Activated CD8-positive, alpha-beta memory T cell treated with anti-CD3 and anti-CD28 coated beads, Interleukin-2, amount 10 ng/mL, durations not matched to agents 7 days and 5 days (primary cell): Measurements from ENCODE around the gene PHLDB2. TPM values are rescaled to one million over a fixed set of nuclear protein-coding genes. Genes with fewer than 3 reads are reported as not detected.

Source experiments
- ATAC-seq: fragments of 150-1000 bp; cut with Tn5 transposase; one replicate; pipeline ENCODE4 v1.10.0; 2021; ENCODE audit warnings: moderate library complexity
- CTCF ChIA-PET: fragments of 350-600 bp; sonication (Branson Sonifier 250); formaldehyde crosslinking; loops from one replicate; lab custom pipeline; 2021; ENCODE audit warnings: antibody characterized with exemption; lab: Charles Lee
- DNase-seq: peaks from one replicate; pipeline ENCODE4 v3.0.0-alpha.2; 2020
- H3K27ac Mint-ChIP-seq: one replicate; pipeline ENCODE4 v1.8.0; 2021; ENCODE audit warnings: mild to moderate bottlenecking, mixed read lengths
- H3K27me3 Mint-ChIP-seq: one replicate; pipeline ENCODE4 v1.8.0; 2021; ENCODE audit warnings: mixed read lengths
- H3K36me3 Mint-ChIP-seq: one replicate; pipeline ENCODE4 v1.8.0; 2021; ENCODE audit warnings: mild to moderate bottlenecking, mixed read lengths
- H3K4me1 Mint-ChIP-seq: one replicate; pipeline ENCODE4 v1.8.0; 2021; ENCODE audit warnings: mixed read lengths
- H3K4me3 Mint-ChIP-seq: one replicate; pipeline ENCODE4 v1.8.0; 2021; ENCODE audit warnings: mild to moderate bottlenecking, moderate library complexity, mixed read lengths
- H3K9me3 Mint-ChIP-seq: one replicate; pipeline ENCODE4 v1.8.0; 2022; ENCODE audit warnings: low read depth, mixed read lengths
- total RNA-seq, 2 experiments: library from RNA; stranded (reverse); gene quantifications; one replicate each; pipeline ENCODE4 v1.2.3, GENCODE V29; 2021

The PHLDB2 gene
- total RNA-seq, 2 experiments from 2014 or later, result 4.4 to 4.8 TPM

- H3K4me1 Mint-ChIP-seq, result peaks cover 16% of the 10 kb centered on the region
- no peaks in the 10 kb centered on the region for H3K27me3 Mint-ChIP-seq
- no peaks in the 10 kb centered on the region for H3K9me3 Mint-ChIP-seq
- ATAC-seq, result no peak
- no peak overlapping the region for H3K4me3 Mint-ChIP-seq
- no peak for DNase-seq
- CTCF ChIA-PET, result no interaction called here
- H3K36me3 Mint-ChIP-seq, result no peaks in the 10 kb centered on the region
- no peak overlapping the region for H3K27ac Mint-ChIP-seq
Observed at GRCh38 chr3:111828530-111828929, 30.5 kb upstream of the PHLDB2 start.

DNA sequence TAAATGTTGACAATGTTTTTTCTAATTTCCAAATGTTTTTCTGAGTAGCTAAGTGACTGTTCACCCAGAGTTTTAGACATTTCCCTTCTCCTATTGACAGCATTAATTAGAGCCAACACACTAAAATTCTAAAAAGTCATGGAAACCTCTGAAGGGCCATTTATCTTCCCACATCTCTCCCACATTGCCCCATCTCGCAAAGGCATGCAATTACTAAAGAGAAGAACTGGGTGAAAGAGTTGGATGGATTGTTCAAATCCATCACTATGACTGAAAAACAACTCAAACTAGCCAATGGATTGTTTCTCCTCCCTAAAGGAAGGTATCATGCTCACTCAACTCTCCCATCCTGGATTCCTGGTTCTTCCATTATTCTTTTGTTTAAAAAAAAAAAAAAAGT lies 30.0 kb upstream of the PHLDB2 start:
- CTCF ChIA-PET, result no interaction called here
- H3K4me3 Mint-ChIP-seq, result no peak overlapping the region
- peaks cover 16% of the 10 kb centered on the region for H3K4me1 Mint-ChIP-seq
- no peaks in the 10 kb centered on the region for H3K27me3 Mint-ChIP-seq
- no peak overlapping the region for H3K27ac Mint-ChIP-seq
- no peak for DNase-seq
- ATAC-seq, result no peak
- no peaks in the 10 kb centered on the region for H3K36me3 Mint-ChIP-seq
- no peaks in the 10 kb centered on the region for H3K9me3 Mint-ChIP-seq

GRCh38 chr3:111831840-111832239 lies 27.2 kb upstream of the PHLDB2 start:
- CTCF ChIA-PET, result no interaction called here
- H3K27me3 Mint-ChIP-seq, result no peaks in the 10 kb centered on the region
- H3K36me3 Mint-ChIP-seq, result no peaks in the 10 kb centered on the region
- peak overlapping the region; percentile 79 for H3K27ac Mint-ChIP-seq
- H3K9me3 Mint-ChIP-seq, result no peaks in the 10 kb centered on the region
- H3K4me3 Mint-ChIP-seq, result peak overlapping the region; percentile 46
- ATAC-seq, result peak; percentile 82
- H3K4me1 Mint-ChIP-seq, result peaks cover 11% of the 10 kb centered on the region
- DNase-seq, result peak; percentile 73

DNA sequence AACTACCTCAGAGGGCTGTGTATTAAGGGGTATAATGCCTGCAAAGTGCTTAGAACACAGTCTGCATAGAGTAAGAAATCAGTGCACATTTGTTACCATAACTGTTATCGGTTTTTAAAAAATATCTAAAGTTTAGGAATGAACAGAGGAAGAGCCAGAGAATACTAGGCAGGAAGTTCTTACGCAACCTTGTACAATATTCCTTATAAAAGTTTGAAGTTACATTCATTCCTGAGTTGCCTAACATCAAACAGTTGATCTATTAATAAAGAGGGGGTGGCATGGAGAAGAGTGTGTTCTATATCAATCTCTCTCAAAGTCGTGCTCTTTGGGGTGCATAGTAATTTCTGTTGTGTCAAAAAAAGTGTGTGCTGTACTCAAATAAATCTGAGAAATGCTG lies 22.0 kb upstream of the PHLDB2 start:
- CTCF ChIA-PET, result no interaction called here
- H3K27ac Mint-ChIP-seq, result no peak overlapping the region
- ATAC-seq (no peak), DNase-seq (no peak)
- H3K27me3 Mint-ChIP-seq, result no peaks in the 10 kb centered on the region
- H3K4me1 Mint-ChIP-seq, result peaks cover 3% of the 10 kb centered on the region
- H3K4me3 Mint-ChIP-seq, result no peak overlapping the region
- no peaks in the 10 kb centered on the region for H3K9me3 Mint-ChIP-seq
- no peaks in the 10 kb centered on the region for H3K36me3 Mint-ChIP-seq

- H3K27me3 Mint-ChIP-seq, result no peaks in the 10 kb centered on the region
- DNase-seq (no peak), ATAC-seq (no peak)
- no peaks in the 10 kb centered on the region for H3K36me3 Mint-ChIP-seq
- no peak overlapping the region for H3K27ac Mint-ChIP-seq
- no peak overlapping the region for H3K4me3 Mint-ChIP-seq
- no peaks in the 10 kb centered on the region for H3K4me1 Mint-ChIP-seq
- CTCF ChIA-PET, result no interaction called here
- H3K9me3 Mint-ChIP-seq, result no peaks in the 10 kb centered on the region
Observed at GRCh38 chr3:111838133-111838532, 20.9 kb upstream of the PHLDB2 start.

DNA sequence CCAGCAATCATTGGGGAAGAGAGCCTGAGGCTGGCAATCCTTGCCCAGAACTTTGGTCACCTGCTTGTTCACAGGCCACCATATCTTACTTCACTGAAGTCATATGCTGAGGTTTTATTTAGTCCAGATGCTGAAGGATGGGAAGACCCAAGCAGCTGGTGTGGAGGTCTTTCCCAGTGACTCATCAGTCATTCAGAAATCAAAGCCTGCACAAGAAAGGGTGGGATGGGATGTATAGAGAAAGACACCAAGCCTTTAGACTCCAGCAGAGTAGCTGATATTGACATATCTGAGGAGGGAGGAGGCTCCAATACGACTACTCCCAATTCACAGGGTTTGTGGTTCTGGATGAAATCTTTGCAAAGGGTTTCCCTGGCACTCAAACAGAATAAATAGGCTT lies 13.0 kb upstream of the PHLDB2 start:
- H3K27me3 Mint-ChIP-seq, result peaks cover 8% of the 10 kb centered on the region
- CTCF ChIA-PET, result no interaction called here
- H3K27ac Mint-ChIP-seq, result no peak overlapping the region
- ATAC-seq (no peak), DNase-seq (no peak)
- no peak overlapping the region for H3K4me3 Mint-ChIP-seq
- no peaks in the 10 kb centered on the region for H3K9me3 Mint-ChIP-seq
- no peaks in the 10 kb centered on the region for H3K36me3 Mint-ChIP-seq
- no peaks in the 10 kb centered on the region for H3K4me1 Mint-ChIP-seq

- CTCF ChIA-PET, result no interaction called here
Observed at GRCh38 chr3:111846717-111847116, 12.3 kb upstream of the PHLDB2 start.

GRCh38 chr3:111848283-111848682 lies 10.8 kb upstream of the PHLDB2 start:
- no peak overlapping the region for H3K27ac Mint-ChIP-seq
- CTCF ChIA-PET, result no interaction called here
- H3K9me3 Mint-ChIP-seq, result no peaks in the 10 kb centered on the region
- peaks cover 8% of the 10 kb centered on the region for H3K27me3 Mint-ChIP-seq
- H3K4me1 Mint-ChIP-seq, result no peaks in the 10 kb centered on the region
- DNase-seq (no peak), ATAC-seq (no peak)
- H3K36me3 Mint-ChIP-seq, result no peaks in the 10 kb centered on the region
- H3K4me3 Mint-ChIP-seq, result no peak overlapping the region

More at GRCh38 chr3:111846717-111847116, 12.3 kb upstream of the PHLDB2 start:
- Mint-ChIP-seq H3K27me3 (peaks cover 8% of the 10 kb centered on the region), H3K4me3 (no peak overlapping the region), H3K36me3 (no peaks in the 10 kb centered on the region), H3K27ac (no peak overlapping the region), H3K4me1 (no peaks in the 10 kb centered on the region), H3K9me3 (no peaks in the 10 kb centered on the region)
- ATAC-seq (no peak), DNase-seq (no peak)

DNA sequence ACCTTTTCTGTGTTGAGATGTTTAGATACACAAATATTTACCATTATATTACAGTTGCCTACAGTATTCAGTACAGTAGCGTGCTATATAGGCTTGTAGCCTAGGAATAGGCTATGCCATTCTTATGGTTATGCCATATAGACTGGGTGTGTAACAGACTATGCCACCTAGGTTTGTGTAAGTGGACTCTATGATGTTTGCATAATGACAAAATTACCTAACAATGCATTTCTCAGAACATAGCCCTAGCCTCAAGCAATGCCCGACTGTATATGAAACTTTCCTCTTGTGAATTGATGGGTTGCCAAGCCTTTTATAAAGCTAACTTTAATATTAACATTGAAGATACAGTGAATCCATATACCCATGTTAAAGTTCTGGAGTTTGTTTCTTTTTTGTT lies 10.3 kb upstream of the PHLDB2 start:
- no peak for DNase-seq
- no peak for ATAC-seq
- H3K9me3 Mint-ChIP-seq, result no peaks in the 10 kb centered on the region
- H3K4me1 Mint-ChIP-seq, result no peaks in the 10 kb centered on the region
- CTCF ChIA-PET, result interaction anchor here (1.5 kb wide), 1 partner anchor 113 kb away, joined by 3 read pairs; no protein-coding TSS in a partner anchor
- no peaks in the 10 kb centered on the region for H3K36me3 Mint-ChIP-seq
- H3K4me3 Mint-ChIP-seq, result no peak overlapping the region
- no peak overlapping the region for H3K27ac Mint-ChIP-seq
- H3K27me3 Mint-ChIP-seq, result peaks cover 8% of the 10 kb centered on the region

- H3K4me3 Mint-ChIP-seq, result no peak overlapping the region
- H3K27me3 Mint-ChIP-seq, result no peaks in the 10 kb centered on the region
- no peaks in the 10 kb centered on the region for H3K36me3 Mint-ChIP-seq
- DNase-seq, result no peak
- no peak for ATAC-seq
- CTCF ChIA-PET, result no interaction called here
- H3K4me1 Mint-ChIP-seq, result no peaks in the 10 kb centered on the region
- H3K27ac Mint-ChIP-seq, result no peak overlapping the region
- H3K9me3 Mint-ChIP-seq, result no peaks in the 10 kb centered on the region
Observed at GRCh38 chr3:111850537-111850936, 8.5 kb upstream of the PHLDB2 start.

- no peak for DNase-seq
- H3K27ac Mint-ChIP-seq, result no peak overlapping the region
- no peaks in the 10 kb centered on the region for H3K4me1 Mint-ChIP-seq
- H3K9me3 Mint-ChIP-seq, result no peaks in the 10 kb centered on the region
- no peak for ATAC-seq
- no peak overlapping the region for H3K4me3 Mint-ChIP-seq
- no peaks in the 10 kb centered on the region for H3K27me3 Mint-ChIP-seq
- CTCF ChIA-PET, result no interaction called here
- H3K36me3 Mint-ChIP-seq, result no peaks in the 10 kb centered on the region
Observed at GRCh38 chr3:111851511-111851954, 7.5 kb upstream of the PHLDB2 start.

DNA sequence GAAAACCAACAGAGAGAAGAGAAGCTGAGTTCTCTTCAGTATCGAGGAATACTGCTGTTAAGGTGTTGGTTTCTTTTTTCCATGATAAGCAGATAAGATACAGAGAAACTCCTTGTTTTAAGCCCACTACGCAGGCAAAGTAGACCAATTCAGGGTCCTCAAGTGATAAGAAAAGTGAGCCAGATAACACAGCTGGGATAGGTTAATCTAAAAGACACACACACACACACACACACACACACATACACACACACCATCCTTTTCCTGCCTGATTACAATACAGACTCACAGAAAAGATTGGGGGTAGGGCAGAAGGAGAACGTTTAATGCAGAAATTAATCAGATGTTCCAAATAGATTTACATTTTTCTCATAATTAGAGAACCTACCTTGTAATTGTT lies 6.5 kb upstream of the PHLDB2 start:
- H3K4me1 Mint-ChIP-seq, result no peaks in the 10 kb centered on the region
- CTCF ChIA-PET, result no interaction called here
- no peaks in the 10 kb centered on the region for H3K36me3 Mint-ChIP-seq
- no peak overlapping the region for H3K4me3 Mint-ChIP-seq
- H3K27me3 Mint-ChIP-seq, result peaks cover 4% of the 10 kb centered on the region
- DNase-seq (no peak), ATAC-seq (no peak)
- no peak overlapping the region for H3K27ac Mint-ChIP-seq
- H3K9me3 Mint-ChIP-seq, result no peaks in the 10 kb centered on the region

- Mint-ChIP-seq H3K27me3 (peaks cover 9% of the 10 kb centered on the region), H3K9me3 (no peaks in the 10 kb centered on the region), H3K4me1 (peaks cover 2% of the 10 kb centered on the region), H3K4me3 (no peak overlapping the region), H3K36me3 (no peaks in the 10 kb centered on the region), H3K27ac (no peak overlapping the region)
- CTCF ChIA-PET, result interaction anchor here (1.3 kb wide), 1 partner anchor 28 kb away, joined by 3 read pairs; no protein-coding TSS in a partner anchor
- ATAC-seq, result no peak
- DNase-seq, result no peak
Observed at GRCh38 chr3:111853068-111853467, 6.0 kb upstream of the PHLDB2 start.

- H3K36me3 Mint-ChIP-seq, result no peaks in the 10 kb centered on the region
- ATAC-seq (no peak), DNase-seq (no peak)
- H3K4me3 Mint-ChIP-seq, result no peak overlapping the region
- H3K4me1 Mint-ChIP-seq, result peaks cover 8% of the 10 kb centered on the region
- no peaks in the 10 kb centered on the region for H3K9me3 Mint-ChIP-seq
- H3K27me3 Mint-ChIP-seq, result peaks cover 14% of the 10 kb centered on the region
- H3K27ac Mint-ChIP-seq, result no peak overlapping the region
- CTCF ChIA-PET, result no interaction called here
Observed at GRCh38 chr3:111854990-111855389, 4.1 kb upstream of the PHLDB2 start.

- peaks cover 21% of the 10 kb centered on the region for H3K27me3 Mint-ChIP-seq
- ATAC-seq (no peak), DNase-seq (no peak)
- no peak overlapping the region for H3K27ac Mint-ChIP-seq
- H3K9me3 Mint-ChIP-seq, result no peaks in the 10 kb centered on the region
- no peak overlapping the region for H3K4me3 Mint-ChIP-seq
- peaks cover 16% of the 10 kb centered on the region for H3K4me1 Mint-ChIP-seq
- CTCF ChIA-PET, result no interaction called here
- no peaks in the 10 kb centered on the region for H3K36me3 Mint-ChIP-seq
Observed at GRCh38 chr3:111856501-111856900, 2.6 kb upstream of the PHLDB2 start.
